LNCaP clone FGC (cell line): Measurements from ENCODE around the gene CD5L.

ENCODE experiments used
- DNase-seq: peaks from one replicate; pipeline ENCODE4 v3.0.0-alpha.2; 2011; ENCODE audit warnings: low read depth
- H3K4me3 ChIP-seq: 2 replicates; pipeline ENCODE4 v1.5.1; 2011; ENCODE audit warnings: mild to moderate bottlenecking, low read depth, low read length, control low read depth
- TF ChIP-seq, protein P1 (sequence below): IDR thresholded peaks from 2 replicates; pipeline ENCODE4 v1.5.1; 2012; ENCODE audit warnings: mild to moderate bottlenecking; ENCODE audit not compliant: control insufficient read depth, insufficient read depth; ENCODE audit errors: extremely low read depth

Gene CD5L

DNA sequence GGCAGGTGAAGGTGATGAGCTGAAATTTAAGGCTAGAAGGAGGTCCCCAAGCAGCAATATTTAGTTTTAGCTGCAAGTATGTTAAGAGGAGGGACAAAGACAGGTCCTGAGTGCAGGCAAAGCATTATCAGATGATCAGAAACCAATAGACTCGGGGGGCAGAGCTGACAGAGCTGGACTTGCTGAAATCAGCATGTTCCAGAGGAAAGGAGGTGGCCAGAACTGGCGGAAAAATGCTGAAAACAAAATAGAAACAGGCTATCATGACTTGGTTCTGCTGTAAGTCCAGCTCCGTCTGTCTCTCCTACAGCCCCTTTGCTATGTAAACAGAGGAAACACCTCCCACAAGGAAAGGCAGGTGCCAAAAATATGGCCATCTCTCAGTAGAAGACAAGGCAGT is at the start of gene CD5L:
TSS of gene CD5L (minus strand) at position 101 of the 400 bp plus-strand sequence. CDS start 107 bp downstream, outside the sequence.
- DNase-seq, result no peak
- H3K4me3 ChIP-seq, result no peak within 1 kb of the TSS
- TF ChIP-seq, protein P1, sequence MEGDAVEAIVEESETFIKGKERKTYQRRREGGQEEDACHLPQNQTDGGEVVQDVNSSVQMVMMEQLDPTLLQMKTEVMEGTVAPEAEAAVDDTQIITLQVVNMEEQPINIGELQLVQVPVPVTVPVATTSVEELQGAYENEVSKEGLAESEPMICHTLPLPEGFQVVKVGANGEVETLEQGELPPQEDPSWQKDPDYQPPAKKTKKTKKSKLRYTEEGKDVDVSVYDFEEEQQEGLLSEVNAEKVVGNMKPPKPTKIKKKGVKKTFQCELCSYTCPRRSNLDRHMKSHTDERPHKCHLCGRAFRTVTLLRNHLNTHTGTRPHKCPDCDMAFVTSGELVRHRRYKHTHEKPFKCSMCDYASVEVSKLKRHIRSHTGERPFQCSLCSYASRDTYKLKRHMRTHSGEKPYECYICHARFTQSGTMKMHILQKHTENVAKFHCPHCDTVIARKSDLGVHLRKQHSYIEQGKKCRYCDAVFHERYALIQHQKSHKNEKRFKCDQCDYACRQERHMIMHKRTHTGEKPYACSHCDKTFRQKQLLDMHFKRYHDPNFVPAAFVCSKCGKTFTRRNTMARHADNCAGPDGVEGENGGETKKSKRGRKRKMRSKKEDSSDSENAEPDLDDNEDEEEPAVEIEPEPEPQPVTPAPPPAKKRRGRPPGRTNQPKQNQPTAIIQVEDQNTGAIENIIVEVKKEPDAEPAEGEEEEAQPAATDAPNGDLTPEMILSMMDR, result no peak

DNA sequence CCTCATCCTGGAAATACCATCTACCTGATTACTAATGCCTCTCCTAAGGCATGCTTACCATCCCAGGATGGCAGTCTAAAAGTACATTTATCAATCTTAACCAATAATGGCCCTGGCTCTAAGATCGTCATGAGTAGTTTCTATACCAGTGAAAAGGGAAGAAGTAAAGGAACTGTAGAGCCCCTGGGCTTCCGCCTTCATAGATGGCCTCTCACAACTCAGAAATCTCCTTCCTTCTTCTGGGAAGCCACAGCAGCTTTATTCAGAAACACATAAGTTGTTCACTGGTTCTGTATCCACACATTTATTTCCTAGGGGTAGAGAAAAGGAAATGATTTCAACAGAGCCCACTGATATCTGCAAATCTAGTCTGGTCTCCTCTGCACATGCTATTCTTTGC is 41.0 kb upstream of the CD5L start:
- DNase-seq, result no peak
- TF ChIP-seq, protein P1, result no peak
- H3K4me3 ChIP-seq, result no peak overlapping the region

DNA sequence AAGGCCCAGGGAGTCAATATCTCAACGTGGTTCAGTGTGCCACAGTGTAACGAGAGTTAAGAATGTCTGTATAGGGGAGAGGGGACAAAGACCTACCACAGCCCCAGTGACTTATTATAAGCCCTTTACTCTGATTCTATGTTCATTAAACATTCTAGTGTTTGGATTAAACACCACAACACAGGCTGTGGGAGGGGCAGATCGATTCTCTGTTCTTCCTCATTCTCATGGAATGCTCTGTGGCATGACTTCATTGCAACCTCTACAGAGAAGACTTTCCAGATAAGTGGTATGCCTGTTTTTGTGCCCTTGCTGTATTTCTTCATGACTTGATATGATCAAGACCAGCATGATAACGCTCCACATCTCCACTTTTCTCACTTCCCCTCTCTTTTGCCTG is 39.0 kb upstream of the CD5L start:
- no peak overlapping the region for H3K4me3 ChIP-seq
- TF ChIP-seq, protein P1, result no peak
- DNase-seq, result no peak

DNA sequence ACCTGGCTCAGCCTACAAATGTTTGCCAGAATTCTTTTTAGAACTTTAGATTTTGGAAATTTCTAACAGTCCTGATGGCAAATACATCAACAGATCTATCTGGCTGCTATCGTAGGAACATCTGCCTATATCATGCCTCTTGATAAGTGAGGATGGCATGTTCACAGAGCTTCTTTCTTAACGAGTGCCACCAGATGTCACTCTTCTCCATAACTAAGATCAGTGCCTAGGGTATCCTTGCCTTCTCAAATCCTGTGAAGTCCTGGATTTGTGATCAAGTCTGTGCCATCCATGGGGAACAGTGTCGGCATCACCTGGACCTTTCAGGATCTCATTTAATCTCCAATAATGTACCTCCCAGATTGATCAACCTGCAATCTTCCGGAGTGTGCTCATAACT is 36.5 kb upstream of the CD5L start:
- peak; percentile 19 for DNase-seq
- TF ChIP-seq, protein P1, result peak; percentile 71

DNA sequence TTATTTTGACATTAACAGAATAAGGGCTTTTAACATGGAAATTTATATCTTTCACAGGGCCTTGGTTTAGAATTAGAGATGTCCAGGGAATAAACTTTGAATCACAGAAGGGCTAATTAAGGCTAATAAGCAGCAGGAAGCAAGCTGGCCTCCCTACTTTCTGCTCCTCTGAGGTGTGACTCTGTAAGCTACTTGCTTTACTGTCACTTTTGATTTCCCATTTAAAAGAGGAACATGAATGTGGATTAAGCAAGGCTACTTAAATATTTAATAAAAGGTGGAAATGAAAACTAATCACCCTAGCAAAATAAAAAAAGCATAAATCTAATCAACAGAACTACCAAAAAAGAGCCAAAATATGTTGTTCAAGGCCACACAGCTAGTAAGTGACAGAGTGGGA is 28.9 kb upstream of the CD5L start:
- TF ChIP-seq, protein P1, result no peak
- no peak overlapping the region for H3K4me3 ChIP-seq
- no peak for DNase-seq

More for the DNA sequence above, 36.5 kb upstream of the CD5L start:
- H3K4me3 ChIP-seq, result no peak overlapping the region

DNA sequence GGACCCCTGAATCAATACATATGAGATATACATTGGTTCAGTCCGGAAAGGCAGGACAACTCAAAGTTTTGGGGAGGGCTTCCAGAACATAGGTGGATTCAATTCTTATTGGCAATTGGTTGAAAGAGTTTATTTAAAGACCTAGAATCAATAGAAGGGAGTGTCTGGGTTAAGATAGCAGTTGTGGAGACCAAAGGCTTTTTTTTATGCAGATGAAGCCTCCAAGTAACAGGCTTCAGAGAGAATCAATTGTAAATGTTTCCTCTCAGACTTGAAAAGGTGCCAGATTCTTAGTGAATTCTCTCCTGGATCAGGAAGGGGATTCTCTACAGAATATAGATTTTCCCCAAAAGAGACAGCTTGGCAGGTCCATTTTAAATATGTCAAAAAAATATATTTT is 27.0 kb upstream of the CD5L start:
- TF ChIP-seq, protein P1, result no peak
- no peak overlapping the region for H3K4me3 ChIP-seq
- DNase-seq, result no peak
